Measurements from ENCODE around the gene POMT1. TPM values are rescaled to one million over a fixed set of nuclear protein-coding genes. Genes with fewer than 3 reads are reported as not detected.

POMT1 gene
- total RNA-seq, 2 donors from 2014 or later = 22.1 to 34.6 TPM

GRCh38 chr9:131528186-131528585 lies 25.5 kb downstream of the POMT1 start:
- WGBS, 2 donors = 89 to 92% methylated on average over 7 of the region's 7 CpGs
- Histone ChIP-seq H3K4me3 (no peak overlapping the region), H3K4me1 (peaks cover 16% of the 10 kb centered on the region), H3K27ac (no peak overlapping the region), H3K9me3 (no peaks in the 10 kb centered on the region), H3K36me3 (replicated peaks in 1 of 2; ENCODE audit: insufficient read depth in 1 of 2, low read depth in 2 of 2) (peaks cover 0 to 9% of the 10 kb centered on the region in 2 donors), H3K27me3 (no peaks in the 10 kb centered on the region)
- ATAC-seq = no peak
- no peak for DNase-seq
- TF ChIP-seq POLR2A (IDR thresholded peaks at IDR 0.05) (no peak), CTCF (IDR thresholded peaks at IDR 0.05) (no peak)
- intact Hi-C loops (cut with DNase I) = no loop called here

GRCh38 chr9:131528886-131529505 lies 26.3 kb downstream of the POMT1 start:
- 94 to 100% methylated on average over 5 to 35 of the region's 35 CpGs for WGBS, 2 donors
- no peak for ATAC-seq
- no peaks in the 10 kb centered on the region for H3K9me3 ChIP-seq
- peaks cover 0 to 9% of the 10 kb centered on the region in 2 donors for H3K36me3 ChIP-seq (replicated peaks in 1 of 2; ENCODE audit: insufficient read depth in 1 of 2, low read depth in 2 of 2)
- no peak overlapping the region for H3K27ac ChIP-seq
- no peaks in the 10 kb centered on the region for H3K27me3 ChIP-seq
- intact Hi-C loops (cut with DNase I) = no loop called here
- TF ChIP-seq POLR2A (IDR thresholded peaks at IDR 0.05) (no peak), CTCF (IDR thresholded peaks at IDR 0.05) (no peak)
- DNase-seq = no peak
- H3K4me1 ChIP-seq = peaks cover 16% of the 10 kb centered on the region
- no peak overlapping the region for H3K4me3 ChIP-seq

- WGBS, 2 donors = 48 to 58% methylated on average over 10 to 24 of the region's 24 CpGs
- intact Hi-C loops (cut with DNase I) = no loop called here
- DNase-seq = no peak
- peaks cover 25% of the 10 kb centered on the region for H3K4me1 ChIP-seq
- H3K27ac ChIP-seq = peak overlapping the region in 3 of 4 donors; percentile 75 to 81 (median 79)
- no peaks in the 10 kb centered on the region for H3K9me3 ChIP-seq
- H3K4me3 ChIP-seq = peak overlapping the region; percentile 86 to 97
- no peaks in the 10 kb centered on the region for H3K27me3 ChIP-seq
- H3K36me3 ChIP-seq (replicated peaks in 1 of 2; ENCODE audit: insufficient read depth in 1 of 2, low read depth in 2 of 2) = peaks cover 0 to 5% of the 10 kb centered on the region in 2 donors
- TF ChIP-seq CTCF (IDR thresholded peaks at IDR 0.05) (no peak), POLR2A (IDR thresholded peaks at IDR 0.05) (no peak)
- ATAC-seq = no peak
Measured at GRCh38 chr9:131529597-131530545, 27.2 kb downstream of the POMT1 start.

GRCh38 chr9:131530546-131530919 lies 27.8 kb downstream of the POMT1 start:
- peaks cover 0 to 1% of the 10 kb centered on the region in 2 donors for H3K36me3 ChIP-seq (replicated peaks in 1 of 2; ENCODE audit: insufficient read depth in 1 of 2, low read depth in 2 of 2)
- H3K27ac ChIP-seq = peak overlapping the region in 3 of 4 donors; percentile 75 to 81 (median 79)
- peak overlapping the region; percentile 86 to 97 for H3K4me3 ChIP-seq
- peaks cover 32% of the 10 kb centered on the region for H3K4me1 ChIP-seq
- 2% methylated on average over 25 of the region's 29 CpGs; no CpG with 5 or more reads in 1 of the 2 donors for WGBS, 2 donors
- peak; percentile 15 for ATAC-seq
- TF ChIP-seq POLR2A (IDR thresholded peaks at IDR 0.05) = no peak
- peak in 4 of 7 experiments; percentile 14 to 34 (median 18) for TF ChIP-seq CTCF (IDR thresholded peaks at IDR 0.05)
- H3K9me3 ChIP-seq = no peaks in the 10 kb centered on the region
- intact Hi-C loops (cut with DNase I) = no loop called here
- no peaks in the 10 kb centered on the region for H3K27me3 ChIP-seq
- DNase-seq = peak; percentile 41 to 57 (median 48)

Measured in body of pancreas (tissue), 4 donors.